GM18951 (cell line): ENCODE measurements around the gene QRFP.

Experiments
- POLR2A ChIP-seq: IDR thresholded peaks from 4 replicates; pipeline ENCODE4 v1.6.1; 2011; ENCODE audit warnings: mild to moderate bottlenecking; ENCODE audit not compliant: insufficient read length, insufficient read depth; ENCODE audit errors: extremely low read depth
- in situ Hi-C: fragments of 300-500 bp; cut with MboI; formaldehyde crosslinking; loops from one replicate; pipeline ENCODE4 v1.12.0; 2022; ENCODE audit warnings: low sequenced_read_pairs, mixed read lengths, inconsistent platforms; ENCODE audit not compliant: unreplicated experiment

Gene QRFP

DNA sequence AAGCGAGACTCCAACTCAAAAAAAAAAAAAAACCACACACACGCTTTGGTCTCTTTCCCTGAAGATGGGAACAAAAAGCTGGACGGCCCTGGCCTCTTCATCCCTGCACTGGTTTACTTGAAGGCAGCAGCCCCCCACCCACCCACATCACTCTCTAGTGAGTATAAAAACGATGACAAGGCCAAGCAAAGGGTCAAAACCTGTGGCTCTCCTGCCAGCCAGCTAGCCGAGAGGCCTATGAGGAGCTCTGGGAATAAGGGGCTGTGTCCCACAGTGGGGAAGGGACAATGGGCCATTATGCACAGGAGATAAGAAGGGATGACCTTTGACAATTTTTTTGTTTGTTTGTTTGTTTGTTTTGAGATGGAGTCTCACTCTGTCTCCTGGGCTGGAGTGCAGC, 13.1 kb downstream of the QRFP start:
- TF ChIP-seq POLR2A, result no peak
- in situ Hi-C loops, result no loop called here

DNA sequence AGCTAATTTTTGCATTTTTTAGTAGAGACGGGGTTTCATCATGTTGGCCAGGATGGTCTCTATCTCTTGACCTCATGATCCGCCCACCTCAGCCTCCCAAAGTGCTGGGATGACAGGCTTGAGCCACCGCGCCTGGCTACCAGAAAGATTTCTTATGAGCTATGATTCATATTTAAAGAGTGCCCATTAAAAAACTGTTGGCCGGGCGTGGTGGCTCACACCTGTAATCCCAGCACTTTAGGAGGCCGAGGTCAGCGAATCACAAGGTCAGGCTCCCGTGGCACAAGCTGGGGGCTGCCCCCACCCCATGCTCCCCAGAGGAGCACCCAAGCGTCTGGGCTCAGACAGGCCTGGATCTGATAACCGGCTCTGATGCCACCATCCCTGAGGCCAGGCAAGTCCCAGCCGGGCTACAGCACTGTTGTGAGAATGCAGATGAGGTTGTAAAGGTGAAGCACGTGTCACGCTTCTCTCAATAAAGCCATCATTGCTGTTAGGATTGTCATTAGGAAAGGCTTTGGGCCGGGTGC, 13.9 kb downstream of the QRFP start:
- in situ Hi-C loops, result no loop called here
- TF ChIP-seq POLR2A, result no peak

DNA sequence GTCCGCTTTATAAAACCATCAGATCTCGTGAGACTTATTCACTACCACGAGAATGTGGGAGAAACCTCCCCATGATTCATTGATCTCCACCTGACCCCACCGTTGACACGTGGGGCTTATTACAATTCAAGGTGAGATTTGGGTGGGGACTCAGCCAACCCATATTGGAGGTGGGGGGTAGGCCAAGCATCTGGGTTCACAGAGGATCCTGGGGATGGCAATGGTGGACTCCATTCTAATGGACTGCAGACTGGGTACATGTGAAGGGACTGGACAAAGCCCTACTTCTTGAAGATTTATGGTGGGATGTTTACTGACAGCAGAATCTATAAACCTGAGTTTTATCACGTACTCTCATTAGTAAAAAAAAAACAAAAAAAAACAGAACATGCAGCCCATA, 15.1 kb downstream of the QRFP start:
- TF ChIP-seq POLR2A, result no peak
- in situ Hi-C loops, result no loop called here

DNA sequence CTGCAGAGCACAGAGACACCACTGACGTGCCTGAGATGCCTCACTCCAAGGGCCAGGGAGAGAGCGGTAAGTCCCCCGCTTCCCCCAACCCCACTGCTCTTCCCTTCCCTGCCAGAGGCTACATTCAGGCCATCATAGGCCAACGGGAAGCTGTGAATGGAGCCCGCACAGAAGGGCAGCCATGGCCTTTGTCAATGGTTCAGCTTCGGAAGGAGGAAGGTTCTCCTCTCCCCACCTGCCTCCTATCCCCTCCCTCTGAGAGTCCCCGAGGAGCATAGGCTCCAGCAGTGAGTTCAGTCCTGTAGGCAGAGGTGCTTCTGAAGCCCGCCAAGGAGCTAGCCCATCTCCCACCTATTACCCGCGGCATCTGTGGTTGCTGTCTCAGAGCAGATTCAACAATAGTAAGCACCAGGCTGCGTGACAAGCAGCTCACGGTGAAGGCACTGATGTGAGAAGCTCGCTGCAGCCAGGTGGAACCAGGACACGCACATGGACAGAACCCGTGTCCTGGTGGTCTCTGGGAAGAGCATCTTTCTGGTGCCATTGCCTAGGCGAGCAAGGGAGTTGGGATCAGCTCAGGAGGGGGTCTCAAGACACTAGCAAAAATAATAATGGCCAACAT, 15.9 kb downstream of the QRFP start:
- no peak for TF ChIP-seq POLR2A
- in situ Hi-C loops, result no loop called here

DNA sequence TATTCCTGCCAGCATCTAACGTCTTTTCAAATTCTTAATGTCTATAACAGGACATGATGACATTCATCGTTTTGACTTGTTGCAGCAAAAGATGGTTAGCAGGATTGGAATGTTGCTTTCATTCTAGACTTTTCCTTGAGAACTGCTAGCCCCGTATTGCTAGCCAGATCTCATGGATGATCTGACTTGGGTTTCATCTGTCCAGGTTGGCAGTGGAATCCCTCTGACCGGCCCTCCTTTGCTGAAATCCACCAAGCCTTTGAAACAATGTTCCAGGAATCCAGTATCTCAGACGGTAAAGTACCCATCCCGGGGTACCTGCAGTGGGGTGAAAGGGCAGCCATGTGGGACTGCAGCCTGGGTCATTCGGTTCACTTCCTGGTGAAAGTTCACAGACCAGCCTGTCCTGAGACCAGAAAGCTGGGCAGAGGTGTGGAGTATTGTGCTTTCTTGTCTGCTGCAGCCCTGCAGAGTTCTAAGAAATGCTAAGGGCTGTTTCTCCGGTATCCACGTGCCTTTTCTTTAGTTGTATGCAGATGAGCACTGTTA, 16.7 kb downstream of the QRFP start:
- in situ Hi-C loops, result no loop called here

DNA sequence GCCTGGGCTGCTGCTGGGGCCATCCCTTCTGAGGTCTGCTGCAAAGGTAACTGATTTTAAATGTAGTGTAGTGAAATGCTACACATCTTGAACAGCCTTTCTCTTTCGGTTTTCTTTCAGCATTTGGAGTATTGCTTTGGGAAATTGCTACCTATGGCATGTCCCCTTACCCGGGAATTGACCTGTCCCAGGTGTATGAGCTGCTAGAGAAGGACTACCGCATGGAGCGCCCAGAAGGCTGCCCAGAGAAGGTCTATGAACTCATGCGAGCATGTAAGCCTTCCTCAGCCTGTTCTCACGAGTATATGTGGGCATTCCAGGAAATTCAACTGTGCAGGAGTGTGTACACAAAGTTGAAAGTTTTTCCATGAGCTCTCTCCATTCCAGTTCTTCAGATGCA, 18.3 kb downstream of the QRFP start:
- in situ Hi-C loops, result no loop called here
- TF ChIP-seq POLR2A, result no peak

More for the DNA sequence above, 16.7 kb downstream of the QRFP start:
- TF ChIP-seq POLR2A, result no peak

DNA sequence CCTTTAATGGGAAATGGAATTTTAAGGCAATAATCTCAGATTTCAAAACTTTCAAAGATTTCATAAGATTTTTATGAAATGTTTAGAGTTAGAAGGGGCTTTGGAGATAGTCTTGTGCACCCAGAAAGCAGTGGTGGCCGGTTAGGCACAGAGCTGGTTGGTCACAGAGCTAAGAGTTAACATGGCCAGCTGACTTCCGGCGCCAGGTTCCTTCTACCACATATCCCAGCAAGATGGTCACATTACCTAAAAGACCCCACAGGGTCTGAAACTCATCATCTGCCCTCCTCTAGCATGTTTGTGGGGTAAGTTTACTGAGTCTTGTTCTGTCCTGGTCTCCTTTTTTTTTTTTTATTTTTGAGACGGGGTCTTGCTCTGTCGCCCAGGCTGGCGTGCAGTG, 19.3 kb downstream of the QRFP start:
- in situ Hi-C loops, result no loop called here
- TF ChIP-seq POLR2A, result no peak

DNA sequence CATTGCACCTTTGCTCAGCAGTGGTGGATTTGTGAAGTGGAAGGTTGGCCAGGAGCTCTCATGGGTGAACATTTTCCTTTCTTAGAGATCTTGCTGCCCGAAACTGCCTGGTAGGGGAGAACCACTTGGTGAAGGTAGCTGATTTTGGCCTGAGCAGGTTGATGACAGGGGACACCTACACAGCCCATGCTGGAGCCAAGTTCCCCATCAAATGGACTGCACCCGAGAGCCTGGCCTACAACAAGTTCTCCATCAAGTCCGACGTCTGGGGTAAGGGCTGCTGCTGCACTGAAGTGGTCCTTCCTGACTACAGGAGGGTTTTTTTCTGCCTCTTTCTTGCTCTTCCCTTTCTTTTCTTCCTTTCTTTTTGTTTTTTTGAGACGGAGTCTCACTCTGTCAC, 21.8 kb downstream of the QRFP start:
- in situ Hi-C loops, result loop anchor here (5.0 kb wide), 1 partner anchor 73 kb away; no protein-coding TSS in a partner anchor

DNA sequence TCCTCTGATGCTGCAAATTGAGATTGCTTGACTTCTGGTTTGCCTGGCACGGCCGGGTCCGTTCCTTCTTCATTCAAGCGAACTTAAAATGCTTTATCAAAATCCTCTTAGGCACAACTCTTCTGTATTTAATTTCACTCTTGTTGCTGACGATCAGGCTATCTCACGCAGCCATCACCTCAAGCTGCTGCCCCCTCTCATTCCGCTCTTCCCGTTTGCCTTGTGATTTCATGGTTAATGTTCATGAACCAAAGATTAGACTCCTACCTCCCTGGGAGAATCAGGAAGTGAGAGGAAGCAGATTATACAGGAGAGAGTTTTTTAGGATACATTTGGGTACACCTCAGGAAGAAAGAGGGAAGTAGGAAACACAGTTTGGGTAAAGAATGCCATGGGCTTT, 22.6 kb downstream of the QRFP start:
- in situ Hi-C loops, result loop anchor here (5.0 kb wide), 1 partner anchor 73 kb away; no protein-coding TSS in a partner anchor
- no peak for TF ChIP-seq POLR2A

More for the DNA sequence above, 21.8 kb downstream of the QRFP start:
- no peak for TF ChIP-seq POLR2A

DNA sequence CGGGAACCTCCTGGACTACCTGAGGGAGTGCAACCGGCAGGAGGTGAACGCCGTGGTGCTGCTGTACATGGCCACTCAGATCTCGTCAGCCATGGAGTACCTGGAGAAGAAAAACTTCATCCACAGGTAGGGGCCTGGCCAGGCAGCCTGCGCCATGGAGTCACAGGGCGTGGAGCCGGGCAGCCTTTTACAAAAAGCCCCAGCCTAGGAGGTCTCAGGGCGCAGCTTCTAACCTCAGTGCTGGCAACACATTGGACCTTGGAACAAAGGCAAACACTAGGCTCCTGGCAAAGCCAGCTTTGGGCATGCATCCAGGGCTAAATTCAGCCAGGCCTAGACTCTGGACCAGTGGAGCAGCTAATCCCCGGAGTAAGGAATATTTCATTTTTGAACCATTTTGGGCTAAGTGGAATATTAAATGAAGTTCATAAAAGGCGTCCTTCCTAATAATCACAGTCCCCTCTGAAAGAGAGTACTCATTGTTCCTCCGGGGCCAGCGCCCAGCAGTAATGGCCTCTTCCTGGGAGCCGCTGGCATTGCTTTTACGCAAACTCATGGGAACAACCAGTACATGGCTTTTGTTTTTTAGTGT, 23.6 kb downstream of the QRFP start:
- no peak for TF ChIP-seq POLR2A
- in situ Hi-C loops, result loop anchor here (5.0 kb wide), 1 partner anchor 74 kb away; no protein-coding TSS in a partner anchor

DNA sequence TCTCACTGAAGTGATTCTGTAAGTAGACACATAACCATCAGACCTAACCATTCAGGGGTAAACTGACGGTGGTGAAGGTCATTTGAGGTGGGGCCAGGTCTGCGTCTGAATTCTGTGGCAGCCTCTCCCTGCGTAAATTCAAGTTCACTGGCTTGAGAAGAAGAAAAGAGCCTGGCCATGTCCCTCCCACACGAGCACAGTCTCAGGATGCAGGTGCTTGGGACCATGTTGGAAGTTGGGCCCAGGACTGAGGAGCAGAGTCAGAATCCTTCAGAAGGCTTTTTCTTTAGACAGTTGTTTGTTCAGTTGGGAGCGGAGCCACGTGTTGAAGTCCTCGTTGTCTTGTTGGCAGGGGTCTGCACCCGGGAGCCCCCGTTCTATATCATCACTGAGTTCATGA, 24.1 kb downstream of the QRFP start:
- TF ChIP-seq POLR2A, result no peak
- in situ Hi-C loops, result loop anchor here (5.0 kb wide), 1 partner anchor 75 kb away; no protein-coding TSS in a partner anchor

DNA sequence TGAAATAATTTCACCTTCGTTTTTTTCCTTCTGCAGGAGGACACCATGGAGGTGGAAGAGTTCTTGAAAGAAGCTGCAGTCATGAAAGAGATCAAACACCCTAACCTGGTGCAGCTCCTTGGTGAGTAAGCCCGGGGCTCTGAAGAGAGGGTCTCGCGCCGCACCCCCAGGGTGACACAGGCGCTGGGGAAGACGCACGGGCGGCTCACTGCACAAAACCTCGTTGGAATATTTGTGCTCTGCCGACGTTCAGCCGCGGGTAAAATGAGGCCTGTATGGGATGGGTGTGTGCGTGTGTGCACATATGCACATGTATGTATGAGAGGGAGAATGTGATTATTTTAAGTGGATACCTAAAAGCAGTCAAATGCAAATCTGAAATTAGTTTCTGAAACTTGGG, 24.5 kb downstream of the QRFP start:
- no peak for TF ChIP-seq POLR2A
- in situ Hi-C loops, result loop anchor here (5.0 kb wide), 1 partner anchor 75 kb away; no protein-coding TSS in a partner anchor

DNA sequence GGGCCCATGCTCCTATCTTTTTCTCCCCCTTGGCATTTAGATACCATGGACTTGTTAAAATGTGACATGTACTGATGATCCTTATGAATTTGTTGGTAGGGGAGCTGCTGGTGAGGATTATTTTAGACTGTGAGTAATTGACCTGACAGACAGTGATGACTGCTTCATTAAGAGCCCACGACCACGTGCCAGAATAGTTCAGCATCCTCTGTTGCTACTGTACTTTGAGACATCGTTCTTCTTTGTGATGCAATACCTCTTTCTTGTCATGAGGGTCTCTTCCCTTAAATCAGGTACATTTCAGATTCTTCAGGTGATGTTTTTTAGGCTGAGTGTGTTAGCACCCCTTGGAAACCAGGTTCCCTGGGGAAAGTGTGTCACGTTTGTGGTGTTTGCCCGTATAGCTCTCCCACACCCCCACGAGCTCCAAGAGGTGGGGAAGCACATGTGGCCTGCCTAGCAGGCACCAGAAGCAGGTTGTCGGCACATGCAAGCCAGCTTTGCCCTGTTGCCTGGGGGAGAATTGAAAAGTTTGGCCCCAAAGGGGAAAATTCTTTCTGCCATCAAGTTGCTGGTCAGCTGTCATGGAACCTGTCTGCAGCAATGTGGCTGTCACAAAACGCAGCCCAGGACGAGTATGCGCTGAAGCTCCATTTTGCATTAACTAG, 25.1 kb downstream of the QRFP start:
- in situ Hi-C loops, result loop anchor here (5.0 kb wide), 1 partner anchor 76 kb away; no protein-coding TSS in a partner anchor

More for the DNA sequence above, 25.1 kb downstream of the QRFP start:
- TF ChIP-seq POLR2A, result no peak
